Loucy (cell line): Measurements from ENCODE around the gene CHRNA9.

Experiments used
- CTCF ChIP-seq: fragments of 200-600 bp; sonication (generic); conservative IDR thresholded peaks from 2 replicates; pipeline ENCODE4 v1.5.1; 2014; ENCODE audit warnings: mild to moderate bottlenecking, antibody characterized with exemption, low read length
- EZH2phosphoT487 ChIP-seq: fragments of 200-600 bp; IDR thresholded peaks from 2 replicates; pipeline ENCODE4 v1.6.1; 2018; ENCODE audit warnings: antibody characterized with exemption, mild to moderate bottlenecking, moderate library complexity, borderline replicate concordance

GRCh38 chr4:40363945-40364344 lies 28.8 kb downstream of the CHRNA9 start:
- TF ChIP-seq CTCF (no peak), EZH2phosphoT487 (no peak)
